ELR (cell line): ENCODE results near the gene TAS2R5.
"Not testable (repeated sequence)": the region's sequence is repeated elsewhere in the genome, so short reads cannot be mapped to it uniquely, and the experiment has no call there.

Source experiments
- DNase-seq: peaks from one replicate; pipeline ENCODE4 v3.0.0-alpha.2; 2015; ENCODE audit warnings: low read depth

The TAS2R5 gene, protein sequence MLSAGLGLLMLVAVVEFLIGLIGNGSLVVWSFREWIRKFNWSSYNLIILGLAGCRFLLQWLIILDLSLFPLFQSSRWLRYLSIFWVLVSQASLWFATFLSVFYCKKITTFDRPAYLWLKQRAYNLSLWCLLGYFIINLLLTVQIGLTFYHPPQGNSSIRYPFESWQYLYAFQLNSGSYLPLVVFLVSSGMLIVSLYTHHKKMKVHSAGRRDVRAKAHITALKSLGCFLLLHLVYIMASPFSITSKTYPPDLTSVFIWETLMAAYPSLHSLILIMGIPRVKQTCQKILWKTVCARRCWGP

DNA sequence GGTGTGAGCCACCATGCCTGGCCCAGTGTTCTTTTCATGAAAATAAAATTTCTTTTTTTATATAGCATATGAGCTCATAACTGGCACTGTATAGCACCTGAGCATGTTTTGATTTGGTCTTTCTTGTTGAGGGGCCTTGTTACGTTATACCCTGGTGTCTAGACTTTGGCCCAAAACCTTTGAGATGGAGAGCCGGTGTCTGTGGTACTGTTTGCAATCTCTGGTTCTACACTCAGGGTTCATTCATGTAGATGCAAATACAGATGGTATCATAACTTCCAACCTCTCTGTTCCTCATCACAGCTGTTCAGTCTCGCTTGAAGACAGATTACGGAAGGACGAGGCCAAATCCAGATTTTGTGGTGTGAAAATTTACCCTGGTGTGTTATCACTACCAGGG is at the start of gene TAS2R5:
Gene TAS2R5, plus strand, starts transcription at position 301 of the 400 bp plus-strand sequence. CDS start 145 bp downstream, outside the sequence.
- DNase-seq, result no peak

DNA sequence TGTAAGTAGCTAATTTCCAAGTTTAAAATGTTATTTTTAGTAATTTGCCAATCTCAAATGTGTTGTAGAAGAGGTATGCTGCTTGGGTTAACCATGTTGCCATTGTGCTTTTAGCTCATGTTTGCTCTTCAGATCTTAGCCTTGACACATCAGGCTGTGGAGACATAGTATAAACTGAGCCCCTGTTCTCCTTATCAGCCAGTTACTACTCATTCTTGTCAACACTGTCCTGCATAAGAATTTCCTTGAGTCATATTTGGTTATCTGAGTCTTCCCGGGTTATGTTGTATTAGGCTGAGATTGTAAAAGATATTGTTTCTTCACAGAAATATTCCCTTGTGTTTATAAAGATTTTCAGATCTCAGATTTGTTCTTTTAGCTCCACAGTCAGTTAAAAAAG is 47.8 kb upstream of the TAS2R5 start:
- DNase-seq, result no peak

DNA sequence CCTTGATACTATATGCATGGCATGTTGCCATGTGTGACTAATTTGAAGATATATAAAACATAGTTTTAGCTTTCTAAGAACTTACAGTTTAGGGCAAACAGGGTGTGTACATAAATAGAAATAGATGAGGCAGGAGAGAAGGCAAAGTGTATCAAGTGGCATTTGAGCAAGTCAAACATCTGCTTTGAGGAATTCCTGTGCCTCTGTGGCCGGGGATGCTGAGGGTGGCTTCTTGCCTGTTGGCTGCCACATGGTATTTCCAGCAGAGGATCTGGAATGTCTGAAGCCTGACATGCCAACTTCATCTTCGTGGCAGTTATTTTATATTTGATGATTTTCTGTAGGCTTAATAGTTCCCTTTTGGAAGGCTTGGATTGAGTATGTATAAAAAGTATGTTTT is 45.9 kb upstream of the TAS2R5 start:
- DNase-seq, result no peak

DNA sequence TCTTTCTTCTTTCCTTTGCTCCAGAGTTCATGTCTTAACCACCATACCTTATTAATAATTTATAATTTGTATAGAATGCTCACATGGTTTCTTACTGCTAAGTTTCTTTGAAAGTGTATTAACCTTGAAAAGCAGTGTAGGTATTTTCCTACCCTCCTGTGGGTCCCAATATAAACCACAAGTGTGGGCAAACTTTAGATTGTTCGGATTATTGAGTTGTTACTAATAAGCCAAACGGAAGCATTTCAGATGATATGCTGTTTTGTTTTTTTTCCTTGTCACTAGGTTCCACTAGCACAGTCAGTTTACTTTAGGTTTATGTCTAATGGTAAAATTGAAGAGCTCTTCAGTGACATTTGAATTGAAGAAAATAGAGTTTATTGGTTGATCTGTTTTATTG is 41.6 kb upstream of the TAS2R5 start:
- DNase-seq, result peak; percentile 13

DNA sequence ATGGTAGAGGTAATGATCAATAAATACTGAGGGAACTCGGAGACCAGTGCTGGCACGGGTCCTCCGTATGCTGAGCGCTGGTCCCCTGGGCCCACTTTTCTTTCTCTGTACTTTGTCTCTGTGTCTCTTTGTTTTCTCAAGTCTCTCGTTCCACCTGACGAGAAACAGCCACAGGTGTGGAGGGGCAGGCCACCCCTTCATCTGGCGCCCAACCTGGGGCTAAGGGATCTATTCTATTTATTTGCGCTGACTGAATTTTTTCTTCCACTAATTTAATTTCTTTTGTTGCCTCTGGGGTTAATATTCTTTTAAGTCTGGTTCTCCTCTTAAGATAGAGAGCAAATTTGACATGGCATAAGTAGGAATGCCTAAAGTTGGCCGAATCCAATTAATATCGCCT is 38.1 kb upstream of the TAS2R5 start:
- peak; percentile 15 for DNase-seq

DNA sequence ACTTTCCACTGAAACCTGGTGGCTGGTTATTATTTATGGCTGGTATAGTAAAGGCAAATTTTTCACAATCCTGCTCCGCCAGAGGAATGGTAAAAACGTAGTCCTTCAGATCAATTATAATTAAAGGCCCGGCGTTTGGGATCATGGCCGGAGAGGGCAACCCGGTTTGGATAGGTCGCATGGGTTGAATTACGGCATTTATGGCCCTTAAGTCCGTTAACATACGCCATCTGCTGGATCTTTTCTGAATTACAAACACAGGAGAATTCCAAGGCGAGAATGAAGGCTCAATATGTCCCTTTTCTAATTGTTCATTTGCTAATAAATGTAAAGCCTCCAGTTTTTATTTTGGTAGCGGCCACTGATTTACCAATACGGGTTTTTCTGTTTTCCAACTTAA is 37.4 kb upstream of the TAS2R5 start:
- DNase-seq, result peak; percentile 32

DNA sequence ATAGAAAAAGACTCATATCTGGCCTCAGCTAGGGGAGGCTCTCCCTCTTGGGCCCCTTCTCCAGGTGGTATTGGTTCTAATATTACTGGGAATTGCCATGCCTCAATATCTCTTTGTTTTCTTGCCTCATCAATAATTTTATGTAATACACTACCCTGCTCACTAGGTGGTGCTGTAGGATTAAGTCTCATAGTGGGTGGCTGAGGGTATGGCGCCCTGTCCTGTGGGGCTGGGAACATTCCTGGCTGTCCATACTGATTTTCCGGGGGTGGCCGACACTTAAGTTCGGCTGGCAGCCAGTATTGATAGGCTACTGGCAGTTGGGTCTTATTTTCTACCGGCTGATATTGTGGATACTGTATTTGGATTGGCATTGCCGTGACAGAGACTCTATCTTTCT is 35.1 kb upstream of the TAS2R5 start:
- DNase-seq, result peak; percentile 57

DNA sequence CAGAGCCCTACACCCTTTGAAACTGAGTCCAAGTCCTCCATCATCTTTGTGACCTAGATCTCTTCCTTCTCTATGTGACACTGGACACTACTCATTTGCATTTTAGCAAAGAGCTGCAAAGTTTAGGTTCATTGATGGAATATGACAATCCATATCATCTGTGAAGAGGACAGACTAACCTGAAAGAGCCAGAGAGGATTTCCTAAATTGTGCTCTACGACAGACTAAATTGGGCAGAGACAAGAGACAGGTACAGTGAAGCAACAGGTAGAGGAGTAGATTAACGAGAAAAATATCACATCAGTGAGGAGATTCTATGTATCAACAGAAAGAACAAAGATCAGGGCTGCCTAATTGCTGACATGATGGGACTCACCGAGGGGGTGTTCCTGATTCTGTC is 26.2 kb upstream of the TAS2R5 start, which contains the start of gene TAS2R3:
Gene TAS2R3, plus strand, starts transcription at position 301 of the 400 bp plus-strand sequence. Its CDS starts 62 bp downstream, at position 363.
- no peak for DNase-seq

DNA sequence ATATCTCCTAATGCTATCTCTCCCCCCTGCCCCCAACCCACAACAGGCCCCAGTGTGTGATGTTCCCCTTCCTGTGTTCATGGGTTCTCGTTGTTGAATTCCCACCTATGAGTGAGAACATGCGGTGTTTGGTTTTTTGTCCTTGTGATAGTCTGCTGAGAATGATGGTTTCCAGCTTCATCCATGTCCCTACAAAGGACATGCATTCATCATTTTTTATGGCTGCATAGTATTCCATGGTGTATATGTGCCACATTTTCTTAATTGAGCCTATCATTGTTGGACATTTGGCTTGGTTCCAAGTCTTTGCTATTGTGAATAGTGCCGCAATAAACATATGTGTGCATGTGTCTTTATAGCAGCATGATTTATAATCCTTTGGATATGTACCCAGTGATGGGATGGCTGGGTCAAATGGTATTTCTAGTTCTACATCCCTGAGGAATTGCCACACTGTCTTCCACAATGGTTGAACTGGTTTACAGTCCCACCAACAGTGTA is 19.9 kb upstream of the TAS2R5 start:
- not testable (repeated sequence) for DNase-seq

DNA sequence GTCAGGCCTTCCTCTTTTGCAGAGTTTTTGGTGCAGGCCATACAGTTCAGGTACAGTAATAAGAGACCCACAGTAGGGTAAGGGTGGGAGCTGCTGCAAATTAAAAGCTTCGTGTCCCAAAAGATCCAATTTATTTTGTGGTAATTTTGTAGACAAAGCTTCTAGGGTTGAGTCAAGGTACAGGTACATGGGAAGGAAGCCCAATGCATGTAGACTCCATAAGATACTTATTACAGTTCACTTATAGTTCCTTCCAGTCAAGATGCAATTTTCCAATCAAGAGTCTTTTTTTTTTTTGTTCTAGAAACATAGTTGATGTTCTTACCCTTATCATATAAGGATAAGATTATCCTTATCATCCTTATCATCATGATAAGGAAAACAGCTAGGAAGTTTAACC is 13.6 kb upstream of the TAS2R5 start, which contains the start of gene TAS2R4:
Gene TAS2R4, plus strand, starts transcription at position 301 of the 400 bp plus-strand sequence. CDS start 1,815 bp downstream, outside the sequence.
- DNase-seq, result no peak

DNA sequence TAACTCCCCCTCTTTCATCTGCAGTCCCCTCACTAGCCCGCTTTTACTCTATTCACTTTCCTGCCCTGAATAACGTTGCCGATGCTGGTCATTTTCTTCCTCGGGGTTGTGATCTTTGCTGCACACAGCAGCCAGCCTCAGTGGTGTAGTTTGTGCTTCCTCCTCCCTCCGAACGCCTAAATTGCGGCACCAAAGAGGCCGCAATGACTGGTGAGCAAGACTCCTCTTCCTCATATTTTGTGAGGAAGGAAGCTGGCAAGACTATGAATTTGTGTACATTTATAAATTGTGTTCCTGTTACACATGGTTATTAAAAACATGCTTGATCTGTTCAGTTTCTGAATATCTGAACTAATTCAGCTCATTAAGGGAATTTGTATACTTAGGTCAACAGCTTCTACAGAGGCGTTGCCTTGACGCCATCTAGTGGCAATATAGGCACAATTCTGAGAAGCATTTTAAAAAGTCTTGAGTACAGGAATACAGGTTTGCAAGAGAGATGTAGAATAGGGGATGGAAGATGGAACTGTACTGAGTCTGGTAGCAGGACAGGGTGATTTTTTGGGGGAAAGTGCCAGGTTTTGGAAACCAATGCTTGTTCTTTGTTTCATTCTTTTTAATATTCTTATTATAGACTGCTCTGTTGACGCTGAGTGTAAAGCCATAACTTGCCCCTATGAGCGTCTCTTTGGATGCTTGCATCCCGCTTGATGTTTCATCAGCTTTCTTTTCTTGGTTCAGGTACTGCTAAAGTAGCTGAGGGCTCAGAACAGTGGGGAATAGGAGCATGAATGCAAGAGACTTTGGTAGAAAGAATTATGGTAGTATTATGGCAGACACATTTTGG is 4.1 kb upstream of the TAS2R5 start:
- peak; percentile 58 for DNase-seq

DNA sequence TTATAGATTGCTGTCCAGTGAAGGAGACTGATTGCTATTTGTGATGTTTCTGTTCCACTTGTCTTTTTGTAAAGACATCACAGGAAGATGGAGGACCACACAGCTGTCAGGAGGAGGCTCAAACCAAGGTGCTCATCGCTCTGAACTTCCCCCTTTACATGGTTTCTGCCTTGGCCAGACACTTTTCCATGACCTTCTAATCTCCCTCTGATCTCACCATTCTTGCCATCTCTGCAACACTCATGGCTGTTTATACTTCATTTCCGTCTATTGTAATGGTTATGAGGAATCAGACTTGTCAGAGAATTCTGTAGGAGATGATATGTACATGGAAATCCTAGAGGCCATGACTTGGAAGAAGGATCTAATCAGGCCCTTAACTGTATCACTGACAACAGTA is 1.7 kb upstream of the TAS2R5 start:
- no peak for DNase-seq

DNA sequence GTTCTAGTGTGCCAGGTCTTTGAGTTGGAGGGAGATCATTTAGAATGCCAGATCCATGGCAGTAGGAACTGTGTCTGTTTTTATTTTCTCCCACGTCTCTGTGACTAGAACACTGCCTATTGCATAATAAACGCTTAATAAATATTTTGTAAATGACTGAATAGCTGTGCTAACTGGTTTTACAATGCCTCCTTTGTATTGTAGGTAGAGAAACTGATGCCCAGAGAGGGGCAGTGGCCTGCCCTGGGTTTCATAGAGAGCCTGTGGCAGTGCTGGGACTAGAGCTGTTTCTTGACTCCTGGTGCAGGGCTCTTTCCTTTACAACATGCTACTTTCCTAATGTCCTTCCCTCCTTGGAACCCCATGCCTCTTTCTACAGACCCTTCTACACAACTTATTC is 2.5 kb downstream of the TAS2R5 start:
- DNase-seq, result no peak

DNA sequence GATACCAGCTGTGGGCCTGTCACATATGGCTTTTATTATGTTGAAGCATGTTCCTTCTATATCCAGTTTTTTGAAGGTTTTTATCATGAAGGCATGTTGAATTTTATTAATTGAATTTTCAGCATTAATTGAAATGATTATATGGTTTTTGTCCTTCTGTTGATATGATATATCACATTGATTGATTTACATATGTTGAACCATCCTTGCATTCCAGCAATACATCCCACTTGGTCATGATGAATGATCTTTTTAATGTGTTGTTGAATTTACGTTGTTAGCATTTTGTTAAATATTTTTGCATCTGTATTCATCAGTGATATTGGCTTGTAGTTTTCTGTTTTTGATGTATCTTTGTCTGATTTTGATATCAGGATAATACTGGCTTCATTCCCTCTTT is 30.1 kb downstream of the TAS2R5 start:
- no peak for DNase-seq

DNA sequence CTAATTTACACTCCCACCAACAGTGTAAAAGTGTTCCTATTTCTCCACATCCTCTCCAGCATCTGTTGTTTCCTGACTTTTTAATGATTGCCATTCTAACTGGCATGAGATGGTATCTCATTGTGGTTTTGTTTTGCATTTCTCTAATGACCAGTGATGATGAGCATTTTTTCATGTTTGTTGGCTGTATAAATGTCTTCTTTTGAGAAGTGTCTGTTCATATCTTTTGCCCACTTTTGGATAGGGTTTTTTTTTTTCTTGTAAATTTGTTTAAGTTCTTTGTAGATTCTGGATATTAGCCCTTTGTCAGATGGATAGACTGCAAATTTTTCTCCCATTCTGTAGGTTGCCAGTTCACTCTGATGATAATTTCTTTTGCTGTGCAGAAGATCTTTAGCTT is 32.4 kb downstream of the TAS2R5 start:
- not testable (repeated sequence) for DNase-seq

DNA sequence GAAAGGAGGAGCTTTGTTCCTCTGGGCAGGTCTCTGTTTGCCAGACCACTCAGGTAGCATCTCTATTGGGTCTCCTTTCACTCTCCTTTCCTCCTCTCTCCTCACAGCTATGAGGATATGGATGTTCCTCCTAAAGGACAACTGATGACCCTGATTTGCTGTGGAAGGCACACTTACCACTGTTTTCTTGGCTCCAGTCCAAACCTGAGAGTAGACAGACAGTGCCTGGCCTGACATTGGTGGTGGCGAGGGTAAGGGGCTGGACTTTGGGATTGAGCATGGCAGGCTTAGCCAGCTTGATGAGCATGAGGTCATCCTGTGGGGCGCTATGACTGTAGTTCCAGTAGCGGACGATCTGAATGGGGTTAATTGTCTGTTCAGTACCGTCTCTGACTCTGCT is 47.7 kb downstream of the TAS2R5 start:
- DNase-seq, result no peak

DNA sequence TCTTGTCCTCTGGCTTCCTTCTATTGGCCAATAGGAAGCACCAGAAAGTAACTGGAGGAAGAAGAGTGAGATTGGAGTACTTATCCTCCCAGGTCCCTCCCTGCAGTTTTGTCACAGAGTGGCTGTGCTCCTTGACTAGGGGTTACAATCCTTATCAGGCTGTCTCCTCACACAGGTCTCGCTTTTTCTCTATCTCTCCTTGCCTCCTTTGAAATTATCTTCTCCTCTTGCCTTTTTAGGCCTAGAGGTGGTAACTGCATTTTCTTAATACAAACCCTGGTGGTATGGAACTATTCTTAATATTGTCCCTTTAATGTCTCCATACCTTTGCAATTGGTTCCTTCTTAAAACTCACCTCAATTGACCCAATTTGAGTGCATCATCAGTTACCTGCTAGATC is 48.6 kb downstream of the TAS2R5 start:
- no peak for DNase-seq

DNA sequence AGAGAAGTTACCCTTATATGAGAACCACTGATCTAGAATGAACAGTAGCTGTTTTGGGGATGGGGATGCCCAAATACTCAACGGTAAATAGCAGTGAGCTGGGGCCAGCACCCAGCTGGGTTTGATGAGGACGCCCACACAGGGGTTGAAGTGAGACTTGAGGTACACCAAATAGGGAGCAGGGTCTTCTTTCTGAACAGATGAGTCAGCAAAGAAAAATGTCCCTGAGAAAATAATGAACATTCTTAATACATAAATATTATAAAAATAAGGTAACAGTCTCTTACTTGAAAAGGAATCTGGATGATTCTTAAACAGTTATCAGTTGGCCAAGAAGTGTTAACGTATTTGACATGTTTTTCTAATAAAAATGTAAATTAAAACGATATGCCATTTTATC is 49.2 kb downstream of the TAS2R5 start:
- DNase-seq, result no peak

DNA sequence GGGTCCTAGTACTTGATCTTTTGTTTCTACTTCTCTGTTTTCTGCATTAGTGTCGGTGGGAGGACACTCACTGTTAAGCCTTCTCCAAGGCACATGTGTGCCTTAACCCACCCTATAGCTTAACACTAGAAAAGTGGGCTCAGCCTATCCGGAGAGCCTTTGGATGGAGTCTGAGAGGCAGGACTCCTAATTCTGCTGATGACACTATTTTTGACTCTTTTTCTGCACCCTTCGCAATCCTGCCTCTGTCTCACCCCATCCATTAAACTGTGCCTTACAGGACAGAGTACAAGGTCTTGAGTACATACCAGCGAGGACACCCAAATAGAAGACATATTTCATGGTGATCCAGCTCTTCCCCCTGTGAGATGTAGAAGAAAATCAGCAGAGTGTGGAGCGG is 50.7 kb downstream of the TAS2R5 start:
- no peak for DNase-seq
